GM18867 (cell line): ENCODE results near the gene EDEM2.
"Not testable (repeated sequence)": the region's sequence is repeated elsewhere in the genome, so short reads cannot be mapped to it uniquely, and the experiment has no call there.

Experiments
- ATAC-seq: cut with Tn5 transposase; IDR thresholded peaks from one replicate; pipeline ENCODE4 v1.9.1; 2021; ENCODE audit warnings: mild to moderate bottlenecking, moderate library complexity; ENCODE audit not compliant: unreplicated experiment

EDEM2 gene

GRCh38 chr20:35146920-35147574 is at the start of gene EDEM2:
Gene EDEM2, minus strand, starts transcription at chr20:35147336. Its CDS starts 78 bp downstream, at chr20:35147258.
- peak; percentile 77 for ATAC-seq

GRCh38 chr20:35196313-35196712 is 49.2 kb upstream of the EDEM2 start:
- no peak for ATAC-seq

GRCh38 chr20:35193031-35193791 is 46.1 kb upstream of the EDEM2 start:
- not testable (repeated sequence) for ATAC-seq

- no peak for ATAC-seq
Measured at GRCh38 chr20:35192118-35192872, 45.2 kb upstream of the EDEM2 start.

- ATAC-seq = no peak
Measured at GRCh38 chr20:35191419-35192117, 44.4 kb upstream of the EDEM2 start.

GRCh38 chr20:35190556-35190955 is 43.4 kb upstream of the EDEM2 start:
- no peak for ATAC-seq

- not testable (repeated sequence) for ATAC-seq
Measured at GRCh38 chr20:35189223-35189622, 42.1 kb upstream of the EDEM2 start.

GRCh38 chr20:35187584-35188190 is 40.6 kb upstream of the EDEM2 start:
- ATAC-seq = no peak

- not testable (repeated sequence) for ATAC-seq
Measured at GRCh38 chr20:35186691-35187289, 39.7 kb upstream of the EDEM2 start.

- ATAC-seq = no peak
Measured at GRCh38 chr20:35181731-35182130, 34.6 kb upstream of the EDEM2 start.

GRCh38 chr20:35180266-35180665 is 33.1 kb upstream of the EDEM2 start:
- ATAC-seq = no peak

GRCh38 chr20:35179292-35180212 is 32.4 kb upstream of the EDEM2 start:
- no peak for ATAC-seq

GRCh38 chr20:35176132-35176531 is 29.0 kb upstream of the EDEM2 start:
- ATAC-seq = no peak

- ATAC-seq = no peak
Measured at GRCh38 chr20:35174458-35175216, 27.5 kb upstream of the EDEM2 start.

GRCh38 chr20:35173576-35174192 is 26.5 kb upstream of the EDEM2 start:
- ATAC-seq = no peak

- ATAC-seq = no peak
Measured at GRCh38 chr20:35172434-35172806, 25.3 kb upstream of the EDEM2 start.

- no peak for ATAC-seq
Measured at GRCh38 chr20:35171753-35172433, 24.8 kb upstream of the EDEM2 start, which contains the start of gene PROCR. Gene PROCR, plus strand, starts transcription at chr20:35172072. Its CDS starts 83 bp downstream, at chr20:35172155.

- no peak for ATAC-seq
Measured at GRCh38 chr20:35171438-35171752, 24.3 kb upstream of the EDEM2 start.
